ENCODE measurements around the gene MUC3A. TPM values are rescaled to one million over a fixed set of nuclear protein-coding genes. Genes with fewer than 3 reads are reported as not detected.
"Not testable (repeated sequence)": the region's sequence is repeated elsewhere in the genome, so short reads cannot be mapped to it uniquely, and the experiment has no call there.

MUC3A gene
- total RNA-seq = 0.30 TPM
- long read RNA-seq = 0 reads

GRCh38 chr7:100949227-100949932, at the start of gene MUC3A:
MUC3A (plus strand) TSS chr7:100949534; CDS start chr7:100949625, 91 bp downstream.
- DNase-seq (no peak), ATAC-seq (ENCODE audit: poor library complexity) (peak; percentile 39)
- intact Hi-C loops (cut with DNase I) = no loop called here

GRCh38 chr7:100900978-100901377, 48.4 kb upstream of the MUC3A start:
- DNase-seq (no peak), ATAC-seq (ENCODE audit: poor library complexity) (no peak)
- intact Hi-C loops (cut with DNase I) = no loop called here

- no peak for ATAC-seq (ENCODE audit: poor library complexity)
- DNase-seq = no peak
- intact Hi-C loops (cut with DNase I) = no loop called here
These were observed 47.4 kb upstream of the MUC3A start for GRCh38 chr7:100901921-100902332.

- intact Hi-C loops (cut with DNase I) = no loop called here
- no peak for ATAC-seq (ENCODE audit: poor library complexity)
These were observed 46.7 kb upstream of the MUC3A start for GRCh38 chr7:100902638-100903037.

GRCh38 chr7:100908512-100908911, 40.8 kb upstream of the MUC3A start:
- DNase-seq (no peak), ATAC-seq (ENCODE audit: poor library complexity) (no peak)
- intact Hi-C loops (cut with DNase I) = no loop called here

More at GRCh38 chr7:100902638-100903037, 46.7 kb upstream of the MUC3A start:
- no peak for DNase-seq

GRCh38 chr7:100910443-100910842, 38.9 kb upstream of the MUC3A start:
- intact Hi-C loops (cut with DNase I); ATAC-seq (ENCODE audit: poor library complexity): not testable (repeated sequence)
- peak; percentile 53 for DNase-seq

GRCh38 chr7:100911484-100911883, 37.9 kb upstream of the MUC3A start:
- DNase-seq (no peak), ATAC-seq (ENCODE audit: poor library complexity) (no peak)
- intact Hi-C loops (cut with DNase I) = no loop called here

GRCh38 chr7:100914208-100914878, 35.0 kb upstream of the MUC3A start:
- intact Hi-C loops (cut with DNase I) = no loop called here
- no peak for DNase-seq
- ATAC-seq (ENCODE audit: poor library complexity) = peak; percentile 36

GRCh38 chr7:100914879-100915447, 34.4 kb upstream of the MUC3A start:
- intact Hi-C loops (cut with DNase I) = no loop called here
- no peak for DNase-seq
- no peak for ATAC-seq (ENCODE audit: poor library complexity)

GRCh38 chr7:100919335-100919734, 30.0 kb upstream of the MUC3A start:
- ATAC-seq (ENCODE audit: poor library complexity); DNase-seq; intact Hi-C loops (cut with DNase I): not testable (repeated sequence)

GRCh38 chr7:100919779-100920437, 29.4 kb upstream of the MUC3A start:
- DNase-seq; intact Hi-C loops (cut with DNase I); ATAC-seq (ENCODE audit: poor library complexity): not testable (repeated sequence)

- intact Hi-C loops (cut with DNase I) = no loop called here
- DNase-seq = no peak
- no peak for ATAC-seq (ENCODE audit: poor library complexity)
These were observed 28.3 kb upstream of the MUC3A start for GRCh38 chr7:100921039-100921438.

- intact Hi-C loops (cut with DNase I); ATAC-seq (ENCODE audit: poor library complexity); DNase-seq: not testable (repeated sequence)
These were observed 25.7 kb upstream of the MUC3A start for GRCh38 chr7:100923616-100924015.

GRCh38 chr7:100929808-100930174, 19.5 kb upstream of the MUC3A start:
- ATAC-seq (ENCODE audit: poor library complexity) = no peak
- no peak for DNase-seq
- intact Hi-C loops (cut with DNase I) = no loop called here

- DNase-seq = no peak
- intact Hi-C loops (cut with DNase I) = no loop called here
- ATAC-seq (ENCODE audit: poor library complexity) = no peak
These were observed 15.6 kb upstream of the MUC3A start for GRCh38 chr7:100933734-100934133.

GRCh38 chr7:100935381-100935780, 14.0 kb upstream of the MUC3A start:
- intact Hi-C loops (cut with DNase I); DNase-seq; ATAC-seq (ENCODE audit: poor library complexity): not testable (repeated sequence)

- DNase-seq = not testable (repeated sequence)
These were observed 13.2 kb upstream of the MUC3A start for GRCh38 chr7:100936167-100936566.

GRCh38 chr7:100942045-100942774, 7.1 kb upstream of the MUC3A start:
- ATAC-seq (ENCODE audit: poor library complexity) (no peak), DNase-seq (no peak)
- intact Hi-C loops (cut with DNase I) = no loop called here

More at GRCh38 chr7:100936167-100936566, 13.2 kb upstream of the MUC3A start:
- intact Hi-C loops (cut with DNase I); ATAC-seq (ENCODE audit: poor library complexity): not testable (repeated sequence)

- no peak for DNase-seq
- intact Hi-C loops (cut with DNase I) = no loop called here
- no peak for ATAC-seq (ENCODE audit: poor library complexity)
These were observed 5.6 kb upstream of the MUC3A start for GRCh38 chr7:100943693-100944092.

All from Right ventricle myocardium superior (tissue), 1 donor.